Activated CD4-positive, alpha-beta T cell treated with anti-CD3 and anti-CD28 coated beads, Interleukin-2, amount 50 U/mL, for 4 hours (primary cell): ENCODE measurements around the gene SMU1.
A peak's percentile ranks its signal among the peaks of the same experiment; 100 is the strongest.

ENCODE experiments used
- DNase-seq, 2 experiments: peaks; one replicate each; pipeline ENCODE4 v3.0.0-alpha.2; 2020

Gene SMU1

GRCh38 chr9:33076046-33077004 is at the start of gene SMU1:
Gene SMU1 (minus strand): TSS chr9:33076674. CDS start chr9:33076608, 66 bp downstream.
- peak; percentile 91 to 94 for DNase-seq

DNA sequence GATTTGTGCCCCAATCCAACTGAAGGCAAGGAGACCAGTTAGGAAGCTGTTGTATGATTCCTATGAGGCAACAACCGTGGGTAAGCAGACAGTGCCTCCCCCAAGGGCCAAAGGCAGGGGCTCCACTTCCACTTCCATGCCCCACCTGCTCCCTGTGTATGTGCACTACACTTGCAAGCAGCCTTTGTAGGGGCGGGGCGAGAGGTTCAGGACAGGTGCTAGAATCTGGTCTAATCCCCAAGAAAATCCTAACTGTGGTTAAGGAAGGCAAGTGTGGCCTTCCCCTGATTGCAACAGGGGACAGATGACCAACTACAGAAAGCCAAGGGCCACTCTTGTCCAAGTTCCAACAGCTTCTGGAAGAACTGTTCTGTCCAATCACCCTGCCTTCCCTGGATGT is 49.0 kb upstream of the SMU1 start:
- no peak for DNase-seq

DNA sequence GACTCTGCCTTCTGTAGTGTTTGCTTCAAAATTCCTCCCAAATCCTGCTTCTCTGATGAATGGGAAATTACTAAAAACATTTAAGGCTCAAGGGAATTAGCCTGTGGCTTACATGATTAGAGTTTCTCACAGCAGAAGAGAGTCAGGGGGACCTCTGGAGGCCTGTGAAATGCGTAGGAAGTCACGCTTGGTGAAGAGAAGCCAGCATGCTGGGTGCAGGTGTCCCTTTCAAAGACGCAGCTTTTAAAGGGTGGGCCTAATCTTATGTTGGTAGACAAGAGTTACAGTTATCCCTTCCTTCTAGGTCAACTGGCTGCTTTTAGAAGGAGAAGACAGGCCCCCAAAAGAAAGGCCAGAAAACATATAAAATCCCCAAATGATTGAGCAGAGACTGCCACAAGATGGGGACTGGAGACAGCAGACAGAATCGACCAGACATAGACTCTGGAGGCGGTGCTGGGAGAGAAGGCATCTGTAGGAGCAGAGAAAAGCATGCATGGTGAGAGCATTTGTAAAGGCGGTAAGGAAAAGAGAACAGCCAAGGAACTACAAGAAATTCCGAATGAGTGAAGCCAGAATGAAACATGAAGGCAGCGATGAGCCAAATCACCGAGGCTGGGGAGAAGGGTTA is 48.4 kb upstream of the SMU1 start:
- DNase-seq, result no peak

DNA sequence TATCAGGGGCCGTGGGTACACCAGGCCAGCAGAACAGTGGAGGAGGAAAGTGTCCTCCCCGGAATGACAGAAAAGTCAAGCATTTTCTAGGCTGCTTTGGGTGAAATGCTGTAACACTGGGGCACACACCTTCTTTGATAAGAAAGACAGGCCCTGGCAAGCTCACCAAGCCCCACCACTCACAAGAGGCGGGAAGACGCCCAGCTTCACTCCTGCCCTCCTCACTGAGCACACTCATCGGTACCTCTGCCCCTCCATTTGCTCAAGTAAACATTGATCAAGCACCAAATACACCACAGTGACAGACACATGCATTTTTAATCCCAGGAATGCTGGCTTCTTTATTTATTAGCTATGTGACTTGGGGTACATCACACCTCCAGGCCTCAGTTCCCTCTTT is 47.6 kb upstream of the SMU1 start:
- no peak for DNase-seq

- no peak for DNase-seq
Observed at GRCh38 chr9:33123407-33124031, 47.0 kb upstream of the SMU1 start.

- DNase-seq, result no peak
Observed at GRCh38 chr9:33120620-33121019, 44.1 kb upstream of the SMU1 start.

DNA sequence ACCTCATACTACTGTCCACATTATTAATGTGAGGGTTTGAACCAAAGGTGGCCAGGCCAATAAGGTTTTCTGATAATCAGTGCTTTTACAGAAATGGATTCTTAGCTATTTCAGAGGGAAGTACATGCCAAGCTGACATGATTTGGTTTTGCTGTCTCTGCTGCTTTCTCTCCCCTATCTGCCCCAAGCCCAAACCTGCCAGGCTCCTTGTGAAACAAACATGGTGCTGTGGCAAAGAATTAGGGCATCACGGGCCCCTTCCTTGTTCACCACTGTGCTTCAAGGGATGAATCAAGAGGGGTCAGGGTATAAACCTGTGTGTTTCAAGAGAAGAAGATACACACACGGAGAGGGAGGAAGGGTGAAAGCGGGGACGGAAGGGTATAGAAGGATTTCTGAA is 41.3 kb upstream of the SMU1 start:
- no peak for DNase-seq

- DNase-seq, result no peak
Observed at GRCh38 chr9:33117306-33117705, 40.8 kb upstream of the SMU1 start.

GRCh38 chr9:33116860-33117259 is 40.4 kb upstream of the SMU1 start:
- DNase-seq, result no peak

DNA sequence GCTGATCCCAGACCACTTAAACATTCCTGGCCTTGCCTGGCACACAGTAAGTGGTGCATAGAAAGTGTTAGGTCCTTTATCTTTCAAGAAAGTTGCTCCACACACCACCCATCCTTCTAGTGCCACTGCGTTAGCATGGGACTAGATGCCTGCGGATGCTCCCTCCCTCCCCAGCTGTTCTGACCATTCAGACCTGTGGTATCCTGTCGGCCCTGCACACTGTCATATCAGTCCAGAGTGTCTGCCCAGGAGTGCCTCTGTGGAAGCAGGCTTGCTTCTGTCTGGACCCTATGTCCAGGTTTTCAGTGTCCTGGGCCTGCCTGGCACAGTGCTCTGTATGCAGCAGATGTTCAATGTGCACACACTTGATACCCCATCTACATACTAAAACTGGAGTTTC is 38.3 kb upstream of the SMU1 start:
- no peak for DNase-seq

DNA sequence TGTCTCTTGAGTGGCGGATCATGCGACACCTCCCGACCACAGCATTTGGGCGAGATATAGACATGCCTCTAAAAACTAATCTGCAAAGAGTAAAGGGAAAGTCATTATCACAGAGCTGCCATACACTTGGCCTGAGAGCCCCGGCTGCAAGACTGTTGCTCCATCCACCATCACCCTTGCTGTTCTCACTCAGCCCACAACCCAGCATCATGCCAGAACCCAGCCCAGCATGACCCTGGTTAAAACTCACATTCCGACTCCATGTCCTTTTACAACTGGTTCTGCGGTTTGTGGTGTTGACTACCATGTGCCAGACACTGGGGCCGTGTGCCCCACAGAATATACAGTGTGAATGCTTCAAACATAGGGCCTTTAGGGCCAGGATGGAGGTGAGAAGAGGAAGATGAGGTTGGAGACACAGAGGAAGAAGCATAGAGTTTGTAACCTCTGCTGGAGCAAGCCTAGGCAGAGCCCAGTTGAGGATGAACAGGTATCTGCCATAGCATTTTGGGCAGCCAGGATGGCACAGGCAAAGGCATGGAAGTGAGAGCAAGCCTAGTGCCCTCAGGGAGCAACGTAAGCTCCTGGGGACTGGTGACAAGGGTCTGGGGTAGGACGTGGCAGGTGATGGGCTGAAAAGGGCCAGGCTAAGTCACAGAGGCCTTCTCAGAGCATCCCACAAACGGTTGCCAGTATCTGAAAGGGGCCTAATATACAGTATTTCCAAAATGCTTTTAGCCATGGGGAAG is 37.5 kb upstream of the SMU1 start:
- no peak for DNase-seq

DNA sequence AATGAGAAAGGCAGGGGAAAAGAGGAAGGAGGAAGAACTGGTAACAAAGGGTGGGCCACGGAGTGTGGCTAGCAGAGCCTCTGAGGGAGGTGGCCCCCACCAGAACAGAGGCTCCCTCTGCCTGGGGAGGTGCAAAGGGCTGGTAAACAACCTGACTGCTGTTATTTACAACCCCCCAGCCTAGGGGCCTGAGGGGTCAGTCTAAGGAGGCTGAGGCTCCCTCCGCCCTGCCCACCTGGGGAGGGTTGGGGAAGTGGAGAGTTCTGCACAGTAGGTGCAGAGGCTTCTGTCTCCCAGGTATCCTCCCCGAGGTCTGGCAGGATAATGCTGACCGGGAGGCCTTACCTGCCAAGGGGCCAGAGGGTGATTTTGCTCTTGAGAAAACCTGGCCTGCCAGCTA is 35.6 kb upstream of the SMU1 start:
- no peak for DNase-seq

DNA sequence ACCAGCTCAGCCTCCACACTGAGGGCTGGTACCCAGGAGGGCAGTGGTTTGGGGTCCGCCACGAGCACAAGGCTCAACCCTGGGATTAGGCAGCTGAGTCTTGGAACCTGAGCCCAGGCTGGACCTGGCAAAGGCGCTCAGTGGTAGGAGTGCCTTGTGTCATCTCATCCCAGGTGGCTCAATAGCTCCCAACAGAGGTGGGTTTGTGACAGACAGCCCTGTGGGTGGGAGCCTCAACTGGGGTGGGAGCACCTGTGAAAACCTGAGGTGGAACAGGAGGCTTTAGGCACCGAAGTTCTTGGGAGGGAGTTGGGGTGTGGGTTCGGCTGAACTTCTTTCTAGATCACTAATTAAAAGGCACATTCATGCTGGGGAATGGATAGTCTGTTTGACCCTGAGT is 35.2 kb upstream of the SMU1 start:
- no peak for DNase-seq

DNA sequence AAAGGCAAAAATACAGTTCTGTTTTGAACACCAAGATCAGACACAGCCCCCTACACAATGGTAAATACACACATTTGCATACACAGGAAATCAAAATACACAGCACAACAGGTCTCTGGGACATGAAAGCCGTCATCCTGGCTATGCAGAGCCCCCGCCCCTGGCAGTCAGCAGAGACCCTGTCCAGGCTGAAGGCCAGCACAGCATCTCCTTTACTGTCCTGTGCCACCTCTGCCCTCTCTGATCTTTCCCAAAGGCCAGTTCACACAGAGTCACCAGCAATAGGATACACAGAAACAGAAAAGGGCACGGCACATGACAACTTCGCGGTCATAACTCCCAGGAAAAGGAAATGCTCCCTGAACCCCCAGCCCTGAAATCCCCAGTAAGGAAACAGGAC is 34.2 kb upstream of the SMU1 start:
- no peak for DNase-seq

DNA sequence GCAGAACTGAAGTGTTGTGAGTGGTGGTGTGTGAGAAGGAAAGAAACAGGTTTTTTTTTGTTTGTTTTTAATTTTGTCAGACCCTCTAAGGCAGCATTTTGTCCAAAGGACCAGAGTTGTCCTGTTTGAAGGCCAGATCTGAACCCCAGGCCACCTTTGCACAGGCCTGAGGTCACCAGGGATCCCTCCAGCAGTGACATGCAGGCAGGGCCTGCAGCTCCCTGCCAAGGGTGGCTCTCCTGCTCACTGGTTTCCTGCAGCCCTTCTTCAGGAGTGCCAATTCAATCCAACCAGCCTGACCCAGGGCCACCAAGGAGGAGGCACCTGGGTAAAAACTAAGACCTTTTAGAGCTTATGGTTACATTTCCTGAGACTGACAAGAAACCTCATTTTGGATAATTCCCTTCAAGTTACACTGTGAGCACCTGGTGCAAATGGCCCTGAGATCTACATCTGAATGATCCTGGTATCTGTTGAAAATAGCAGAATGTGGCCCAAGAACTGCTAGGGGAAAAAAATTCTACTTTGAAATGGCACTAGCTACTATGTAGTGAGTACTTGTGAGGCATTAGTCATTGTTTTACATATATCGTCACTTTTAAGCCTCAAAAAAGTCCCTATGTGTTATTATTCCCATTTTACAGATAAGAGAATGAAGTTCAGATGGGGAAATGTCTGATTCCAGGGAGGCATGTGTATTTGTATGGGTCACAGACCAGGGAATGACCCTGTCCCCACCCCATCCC is 33.5 kb upstream of the SMU1 start:
- no peak for DNase-seq

- DNase-seq, result no peak
Observed at GRCh38 chr9:33109097-33109496, 32.6 kb upstream of the SMU1 start.

DNA sequence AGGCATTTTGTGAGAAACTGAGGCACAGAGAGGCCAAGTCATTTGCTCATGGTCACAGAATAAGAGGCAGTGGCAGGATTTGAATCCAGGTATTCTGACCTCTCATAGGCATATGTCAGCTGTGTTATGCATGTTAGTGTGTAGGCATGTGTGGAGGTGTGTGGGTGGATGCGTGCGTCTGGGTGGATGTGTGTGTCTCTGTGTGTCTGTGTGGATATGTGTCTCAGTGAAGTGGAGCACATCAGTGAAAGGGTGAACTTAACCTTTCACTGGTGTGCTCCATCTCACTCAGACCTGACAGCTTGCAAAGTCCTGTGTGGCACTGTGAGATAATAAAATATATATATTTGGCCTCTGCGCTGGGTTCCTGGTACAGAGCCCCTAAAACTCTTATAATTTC is 32.0 kb upstream of the SMU1 start:
- no peak for DNase-seq

- DNase-seq, result no peak
Observed at GRCh38 chr9:33107762-33108161, 31.3 kb upstream of the SMU1 start.

DNA sequence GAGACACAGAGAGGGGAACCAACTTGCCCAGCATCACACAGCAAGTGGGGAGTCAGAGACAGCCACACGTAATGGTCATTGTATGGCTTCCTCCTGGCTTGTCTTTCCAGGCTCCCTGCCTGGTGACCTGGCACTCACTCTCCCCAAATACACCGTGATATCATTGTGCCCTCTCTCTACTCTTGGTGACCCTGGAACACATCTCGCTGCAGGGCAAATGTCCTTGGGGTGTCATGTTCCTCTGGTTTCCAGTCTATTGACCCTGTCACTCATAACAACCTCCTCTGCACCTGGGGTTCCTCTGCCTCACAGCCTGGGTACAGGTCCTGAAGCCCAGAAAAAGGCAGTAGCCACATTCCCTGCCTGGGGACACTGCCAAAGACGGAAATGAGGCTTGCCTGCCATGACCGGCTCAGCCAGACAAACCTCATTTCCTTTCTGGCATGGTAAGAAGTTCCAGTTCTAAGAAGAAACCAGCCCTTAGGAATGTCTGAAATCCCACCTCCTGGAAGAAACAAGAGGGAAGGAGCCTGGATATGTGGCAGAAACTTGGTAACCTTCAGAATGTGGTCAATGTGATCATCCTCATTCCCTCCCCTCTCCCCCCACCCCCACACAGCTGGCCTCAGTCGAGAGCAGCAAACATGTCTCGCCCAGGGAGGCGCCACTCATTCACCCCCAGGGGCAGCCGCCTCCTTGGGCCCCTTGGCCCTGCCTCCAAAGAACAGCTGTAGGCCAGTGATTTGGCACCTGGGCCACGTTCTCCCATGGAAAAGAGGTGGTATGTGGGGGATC is 30.6 kb upstream of the SMU1 start:
- no peak for DNase-seq

GRCh38 chr9:33106372-33106771 is 29.9 kb upstream of the SMU1 start:
- DNase-seq, result no peak

- DNase-seq, result no peak
Observed at GRCh38 chr9:33105959-33106358, 29.5 kb upstream of the SMU1 start.

DNA sequence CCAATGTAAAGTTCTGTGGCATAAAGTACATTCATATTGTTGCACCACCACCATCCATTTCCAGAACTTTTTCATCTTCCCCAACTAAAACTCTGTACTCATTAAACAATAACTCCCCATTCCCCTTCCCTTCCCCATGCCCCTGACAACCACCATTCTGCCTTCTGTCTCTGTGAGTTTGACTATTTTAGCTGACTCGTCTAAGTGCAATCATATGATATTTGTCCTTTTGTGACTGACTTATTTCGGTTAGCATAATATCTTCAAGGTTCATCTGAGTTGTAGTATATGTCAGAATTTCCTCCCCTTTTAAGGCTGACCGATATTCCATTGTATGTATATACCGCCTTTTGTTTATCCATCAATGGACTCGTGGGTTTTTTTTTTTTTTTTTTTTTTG is 29.0 kb upstream of the SMU1 start:
- DNase-seq, result no peak
